Effector memory CD4-positive, alpha-beta T cell (primary cell): ENCODE data around the gene SAE1.

Experiments used
- DNase-seq, 3 donors: peaks; one replicate each; pipeline ENCODE4 v3.0.0-alpha.2; 2020
- H3K27ac ChIP-seq: 2 replicates; pipeline ENCODE4 v1.7.0; 2013; ENCODE audit warnings: mild to moderate bottlenecking, low read length, moderate library complexity; ENCODE audit not compliant: insufficient read depth, poor library complexity, severe bottlenecking
- H3K27me3 ChIP-seq: replicated peaks from 2 replicates; pipeline ENCODE4 v1.7.0; 2013; ENCODE audit warnings: mild to moderate bottlenecking, low read length; ENCODE audit not compliant: insufficient read depth, control insufficient read depth, poor library complexity, severe bottlenecking
- H3K36me3 ChIP-seq: 2 replicates; pipeline ENCODE4 v1.7.0; 2013; ENCODE audit warnings: mild to moderate bottlenecking, low read length, moderate library complexity; ENCODE audit not compliant: control insufficient read depth, insufficient read depth
- H3K4me1 ChIP-seq: 2 replicates; pipeline ENCODE4 v1.7.0; 2013; ENCODE audit warnings: low read length, mild to moderate bottlenecking; ENCODE audit not compliant: control insufficient read depth, insufficient read depth, poor library complexity, severe bottlenecking
- H3K4me3 ChIP-seq: 2 replicates; pipeline ENCODE4 v1.7.0; 2013; ENCODE audit warnings: low read length, low read depth, mild to moderate bottlenecking; ENCODE audit not compliant: insufficient read depth, poor library complexity, severe bottlenecking
- H3K9me3 ChIP-seq: 2 replicates; pipeline ENCODE4 v1.7.0; 2013; ENCODE audit warnings: mild to moderate bottlenecking, low read length, moderate library complexity; ENCODE audit not compliant: control insufficient read depth

SAE1 gene

GRCh38 chr19:47227352-47228167 is 96.9 kb downstream of the SAE1 start:
- Histone ChIP-seq H3K4me1 (peaks cover 38% of the 10 kb centered on the region), H3K27me3 (no peaks in the 10 kb centered on the region), H3K4me3 (peak overlapping the region; percentile 59), H3K27ac (peak overlapping the region; percentile 83), H3K9me3 (no peaks in the 10 kb centered on the region), H3K36me3 (no peaks in the 10 kb centered on the region)
- DNase-seq = peak in 2 of 3 donors; percentile 27 to 46

GRCh38 chr19:47228168-47228936 is 97.7 kb downstream of the SAE1 start:
- Histone ChIP-seq H3K27me3 (no peaks in the 10 kb centered on the region), H3K4me1 (peaks cover 38% of the 10 kb centered on the region), H3K9me3 (no peaks in the 10 kb centered on the region), H3K36me3 (no peaks in the 10 kb centered on the region), H3K4me3 (peak overlapping the region; percentile 59), H3K27ac (peak overlapping the region; percentile 83)
- DNase-seq = peak in 2 of 3 donors; percentile 26 to 29

- Histone ChIP-seq H3K4me1 (peaks cover 38% of the 10 kb centered on the region), H3K27ac (peak overlapping the region; percentile 43)
Measured at GRCh38 chr19:47228937-47229675, 98.5 kb downstream of the SAE1 start.

GRCh38 chr19:47229676-47230053 is 99.0 kb downstream of the SAE1 start:
- Histone ChIP-seq H3K27ac (peak overlapping the region; percentile 43), H3K36me3 (no peaks in the 10 kb centered on the region), H3K4me3 (peak overlapping the region; percentile 39), H3K9me3 (no peaks in the 10 kb centered on the region), H3K27me3 (no peaks in the 10 kb centered on the region), H3K4me1 (peaks cover 38% of the 10 kb centered on the region)
- no peak for DNase-seq

More at GRCh38 chr19:47228937-47229675, 98.5 kb downstream of the SAE1 start:
- Histone ChIP-seq H3K27me3 (no peaks in the 10 kb centered on the region), H3K36me3 (no peaks in the 10 kb centered on the region), H3K4me3 (peak overlapping the region; percentile 44), H3K9me3 (no peaks in the 10 kb centered on the region)
- DNase-seq = peak in 2 of 3 donors; percentile 17 to 26

GRCh38 chr19:47230054-47230920 is 99.7 kb downstream of the SAE1 start:
- Histone ChIP-seq H3K36me3 (no peaks in the 10 kb centered on the region), H3K27ac (peak overlapping the region; percentile 83), H3K9me3 (no peaks in the 10 kb centered on the region), H3K4me3 (peak overlapping the region; percentile 84), H3K4me1 (peaks cover 38% of the 10 kb centered on the region), H3K27me3 (no peaks in the 10 kb centered on the region)
- DNase-seq = peak; percentile 76 to 86 (median 79)

GRCh38 chr19:47230921-47231214 is 100.2 kb downstream of the SAE1 start, which contains the start of gene BBC3:
Gene BBC3, minus strand, starts transcription at chr19:47231199. Its CDS starts 2,768 bp downstream, at chr19:47228431.
- Histone ChIP-seq H3K9me3 (no peaks in the 10 kb centered on the region), H3K4me3 (peak within 1 kb of the TSS; percentile 84), H3K36me3 (no peaks in the 10 kb centered on the region), H3K4me1 (peaks cover 38% of the 10 kb centered on the region), H3K27me3 (no peaks in the 10 kb centered on the region), H3K27ac (peak within 1 kb of the TSS; percentile 83)
- no peak for DNase-seq

- Histone ChIP-seq H3K36me3 (no peaks in the 10 kb centered on the region), H3K27ac (peak overlapping the region; percentile 82), H3K27me3 (no peaks in the 10 kb centered on the region), H3K9me3 (no peaks in the 10 kb centered on the region), H3K4me3 (peak overlapping the region; percentile 42), H3K4me1 (peaks cover 35% of the 10 kb centered on the region)
- DNase-seq = peak; percentile 90 to 93 (median 92)
Measured at GRCh38 chr19:47231215-47232054, 100.8 kb downstream of the SAE1 start.

- H3K36me3 ChIP-seq = no peaks in the 10 kb centered on the region
- H3K9me3 ChIP-seq = no peaks in the 10 kb centered on the region
- no peak overlapping the region for H3K4me3 ChIP-seq
- no peak overlapping the region for H3K27ac ChIP-seq
- peaks cover 23% of the 10 kb centered on the region for H3K4me1 ChIP-seq
- H3K27me3 ChIP-seq = no peaks in the 10 kb centered on the region
- no peak for DNase-seq
Measured at GRCh38 chr19:47232422-47233211, 102.0 kb downstream of the SAE1 start.
